Hematopoietic multipotent progenitor cell treated with erythropoietin and hydrocortisone succinate and interleukin-3 and kit ligand, for 4 days (in vitro differentiated cells): Measurements from ENCODE around the gene RTN1.
"Not testable (repeated sequence)": the region's sequence is repeated elsewhere in the genome, so short reads cannot be mapped to it uniquely, and the experiment has no call there.

ENCODE experiments used
- DNase-seq: peaks from one replicate; pipeline ENCODE4 v3.0.0-alpha.2; 2015

RTN1 gene

DNA sequence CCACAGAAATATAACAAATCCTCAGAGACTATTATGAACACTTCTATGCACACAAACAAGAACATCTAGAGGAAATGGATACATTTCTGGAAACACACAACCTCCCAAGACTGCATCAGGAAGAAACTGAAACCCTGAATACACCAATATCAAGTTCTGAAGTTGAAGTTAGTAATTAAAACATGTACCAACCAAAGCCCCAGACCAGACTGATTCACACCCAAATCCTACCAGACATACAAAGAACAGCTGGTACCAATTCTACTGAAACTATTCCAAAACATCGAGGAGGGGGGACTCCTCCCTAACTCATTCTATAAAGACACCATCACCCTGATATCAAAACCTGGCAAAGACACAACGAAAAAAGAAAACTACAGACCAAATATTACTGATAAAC, 179.3 kb downstream of the RTN1 start:
- no peak for DNase-seq

DNA sequence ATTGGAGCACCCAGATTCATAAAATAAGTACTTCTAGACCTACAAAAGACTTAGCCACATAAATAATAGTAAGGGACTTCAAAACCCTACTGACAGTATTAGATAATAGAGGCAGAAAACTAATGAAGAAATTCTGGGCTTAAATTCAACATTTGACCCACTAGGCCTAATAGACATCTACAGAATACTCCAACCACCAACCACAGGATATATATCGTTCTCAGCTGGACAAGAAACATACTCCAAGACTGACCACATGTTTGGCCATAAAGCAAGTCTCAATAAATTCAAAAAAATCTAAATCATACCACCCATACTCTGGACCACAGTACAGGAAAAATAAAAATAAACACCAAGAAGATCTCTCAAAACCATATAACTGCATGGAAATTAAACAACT, 180.2 kb downstream of the RTN1 start:
- DNase-seq, result no peak

DNA sequence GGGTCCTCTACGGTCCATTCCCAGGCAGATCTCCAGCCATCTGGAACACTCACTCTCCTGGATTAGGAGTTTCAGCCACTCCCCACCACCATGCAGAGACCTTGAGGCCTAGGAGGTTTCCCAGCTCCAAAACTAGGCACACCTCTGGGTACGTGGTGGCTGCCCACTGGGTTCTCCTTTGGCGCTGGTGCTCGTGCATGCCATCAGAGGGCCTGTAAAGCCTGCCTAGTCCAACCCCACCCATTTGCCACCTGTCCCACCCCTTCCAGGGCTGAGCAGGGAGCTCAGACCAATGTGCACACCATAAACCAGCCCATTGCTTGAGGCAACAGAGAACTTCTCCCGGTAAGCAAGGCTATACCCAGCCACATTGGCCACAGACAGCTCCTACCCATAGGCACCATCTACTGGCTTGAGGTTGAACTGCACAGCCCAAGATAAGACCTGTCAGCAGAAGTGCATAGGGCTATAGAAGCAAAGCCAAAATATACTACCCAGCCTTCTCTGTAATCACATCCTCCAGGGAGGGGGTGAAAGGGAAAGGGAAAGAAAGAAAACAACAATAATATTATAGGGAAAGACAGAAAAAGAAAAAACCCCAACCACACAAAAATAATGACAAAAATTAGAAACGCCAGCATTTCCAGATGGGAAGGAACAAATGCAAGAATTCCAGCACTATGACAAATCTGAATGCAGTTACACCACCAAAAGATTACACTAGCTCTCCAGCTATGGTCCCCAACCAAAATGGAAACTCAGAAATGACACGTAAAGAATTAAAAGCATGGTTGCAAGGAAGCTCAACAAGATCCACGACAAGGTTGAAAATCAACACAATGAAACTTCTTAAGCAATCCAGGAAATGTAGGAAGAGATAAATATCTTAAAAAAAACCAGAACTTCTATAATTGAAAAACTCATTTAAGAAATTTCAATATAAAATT, 182.1 kb downstream of the RTN1 start:
- DNase-seq, result peak; percentile 86

DNA sequence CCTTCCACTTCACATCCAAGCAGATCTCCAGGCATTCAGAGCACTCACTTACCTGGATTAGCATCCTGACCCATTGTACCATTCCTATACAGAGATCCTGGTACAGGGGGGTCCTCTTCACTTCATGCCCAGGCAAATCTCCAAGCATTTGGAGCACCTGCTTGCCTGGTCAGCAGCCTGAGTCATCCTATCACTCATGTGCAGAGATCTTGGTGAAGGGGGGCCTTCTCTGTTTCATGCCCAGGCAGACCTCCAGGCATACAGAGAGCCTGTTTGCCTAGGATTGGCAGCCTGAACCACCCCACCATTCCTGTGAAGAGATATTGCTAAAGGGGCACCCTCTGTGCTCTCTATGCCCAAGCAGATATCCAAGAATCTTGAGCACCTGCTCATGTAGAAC, 182.9 kb downstream of the RTN1 start:
- no peak for DNase-seq

DNA sequence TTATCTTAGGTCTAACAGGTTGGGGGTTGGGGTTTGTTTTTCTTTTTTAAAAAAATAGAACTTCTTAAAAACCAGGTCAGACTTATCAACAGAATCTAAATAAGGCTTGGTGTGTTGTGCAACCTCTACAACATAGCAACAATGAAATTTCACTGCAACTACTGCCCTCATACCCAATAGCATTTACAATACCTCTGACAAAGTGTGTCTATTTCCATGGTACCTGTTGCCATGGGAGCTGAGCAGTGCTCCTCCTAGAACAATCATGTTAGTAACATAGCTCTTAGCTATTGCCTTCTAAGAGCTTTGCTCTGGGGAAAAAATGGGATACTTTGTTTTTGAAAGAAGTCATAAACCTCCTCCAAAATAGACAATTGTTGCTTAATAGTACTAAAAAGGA, 190.7 kb downstream of the RTN1 start:
- DNase-seq, result peak; percentile 38

DNA sequence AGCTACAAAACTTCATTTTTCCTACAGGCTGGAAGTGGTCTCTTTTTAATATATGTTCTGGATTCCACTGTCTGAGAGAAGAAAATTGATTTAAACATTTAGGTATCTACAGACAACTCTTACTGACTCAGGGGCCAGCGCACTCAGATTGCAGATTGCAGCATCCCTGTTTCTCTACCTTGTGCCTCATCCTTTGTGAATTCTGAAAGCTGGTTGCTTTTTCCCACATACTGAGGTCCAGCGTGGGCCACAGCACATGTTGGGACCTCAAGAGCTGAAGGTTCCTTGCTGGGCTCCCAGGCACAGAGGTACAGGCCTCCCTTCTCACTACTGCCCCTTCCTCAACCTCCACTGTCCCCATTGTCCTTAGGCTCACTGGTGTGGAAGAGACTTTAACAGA, 192.2 kb downstream of the RTN1 start:
- DNase-seq, result no peak

DNA sequence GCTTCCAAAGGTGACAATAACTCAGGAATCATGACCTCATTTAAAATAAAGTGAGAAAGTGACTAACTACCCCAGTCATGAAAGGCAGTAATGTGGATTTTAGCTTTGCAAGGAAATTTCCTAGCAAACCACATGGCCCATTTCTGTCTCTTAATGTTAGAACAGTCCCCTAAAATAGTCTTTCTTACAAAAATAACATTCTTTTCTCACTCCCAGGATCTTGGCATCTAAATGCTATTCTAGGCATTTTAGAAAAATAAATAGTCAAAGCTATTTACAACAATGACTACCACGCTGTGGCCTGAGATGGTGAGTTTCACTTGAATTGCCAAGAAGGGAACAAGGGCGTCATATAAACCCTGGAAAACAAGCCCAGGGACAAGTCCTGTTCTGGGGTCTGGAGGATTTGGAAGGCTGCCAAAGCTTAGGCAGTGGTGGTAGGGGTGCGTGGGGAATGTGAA, 192.8 kb downstream of the RTN1 start:
- DNase-seq, result no peak

DNA sequence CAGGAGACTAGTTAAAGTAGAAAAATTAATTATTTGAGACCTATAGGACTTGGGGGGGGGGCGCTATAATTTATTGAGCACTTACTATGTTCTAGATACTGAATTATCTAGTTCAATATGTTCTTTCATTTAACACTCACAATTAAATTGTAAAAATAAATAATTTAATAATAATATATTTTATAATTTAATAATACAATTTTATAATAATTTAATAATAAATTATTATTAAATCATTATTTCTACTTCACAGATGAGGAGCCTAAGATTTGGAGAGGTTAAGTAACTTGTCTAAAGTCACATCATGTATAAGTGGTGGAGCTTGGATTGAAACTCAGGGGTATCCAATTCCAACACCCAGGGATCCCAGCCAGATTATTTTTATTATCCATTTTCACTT, 195.2 kb downstream of the RTN1 start:
- no peak for DNase-seq

DNA sequence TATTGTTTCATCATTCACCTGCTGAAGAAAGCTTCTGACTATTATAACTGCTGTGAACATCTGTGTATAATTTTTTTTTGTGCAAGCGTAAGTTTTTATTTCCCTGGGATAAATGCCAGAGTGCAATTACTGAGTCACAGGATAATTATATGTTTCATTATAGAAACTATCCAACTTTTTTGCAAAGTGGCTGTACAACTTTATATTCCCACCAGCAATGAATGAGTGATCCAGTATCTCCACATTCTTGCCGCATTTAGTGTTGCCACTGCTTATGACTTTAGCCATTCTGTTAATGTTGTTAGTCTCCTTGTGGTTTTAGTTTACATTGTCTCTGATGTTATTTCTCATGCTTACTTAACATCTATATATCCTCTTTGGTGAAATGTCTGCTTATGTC, 205.8 kb downstream of the RTN1 start:
- DNase-seq, result no peak

DNA sequence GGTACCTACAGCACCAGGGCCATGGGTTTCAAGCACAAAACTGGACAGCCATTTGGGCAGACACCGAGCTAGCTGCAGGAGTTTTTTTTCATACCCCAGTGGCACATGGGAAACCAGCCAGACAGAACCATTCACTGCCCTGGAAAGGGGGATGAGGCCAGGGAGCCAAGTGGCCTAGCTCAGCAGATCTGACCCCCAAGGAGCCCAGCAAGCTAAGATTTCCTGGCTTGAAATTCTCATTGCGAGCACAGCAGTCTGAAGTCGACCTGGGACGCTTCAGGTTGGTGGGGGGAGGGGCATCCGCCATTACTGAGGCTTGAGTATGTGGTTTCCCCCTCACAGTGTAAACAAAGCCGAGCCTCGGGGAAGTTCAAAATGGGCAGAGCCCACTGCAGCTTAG, 212.8 kb downstream of the RTN1 start:
- no peak for DNase-seq

DNA sequence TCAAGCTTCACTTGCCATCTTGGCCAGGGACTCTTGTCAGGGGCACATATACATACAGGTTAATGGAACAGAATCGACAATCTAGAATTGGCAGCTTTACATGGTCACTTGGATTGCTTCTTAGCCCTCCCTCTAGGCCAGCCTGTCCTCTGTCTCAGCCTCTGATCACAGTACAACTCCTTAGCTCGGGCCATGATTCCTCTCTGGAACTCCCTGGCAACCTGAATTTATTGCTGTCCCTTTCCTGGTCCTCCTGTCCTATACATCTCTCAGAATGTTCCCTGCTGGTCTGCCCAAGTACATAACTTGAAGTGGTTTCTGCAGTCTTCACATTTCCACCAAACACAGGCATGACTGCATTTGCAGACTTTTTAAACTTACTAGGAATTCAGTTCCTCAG, 214.1 kb downstream of the RTN1 start:
- DNase-seq, result no peak

DNA sequence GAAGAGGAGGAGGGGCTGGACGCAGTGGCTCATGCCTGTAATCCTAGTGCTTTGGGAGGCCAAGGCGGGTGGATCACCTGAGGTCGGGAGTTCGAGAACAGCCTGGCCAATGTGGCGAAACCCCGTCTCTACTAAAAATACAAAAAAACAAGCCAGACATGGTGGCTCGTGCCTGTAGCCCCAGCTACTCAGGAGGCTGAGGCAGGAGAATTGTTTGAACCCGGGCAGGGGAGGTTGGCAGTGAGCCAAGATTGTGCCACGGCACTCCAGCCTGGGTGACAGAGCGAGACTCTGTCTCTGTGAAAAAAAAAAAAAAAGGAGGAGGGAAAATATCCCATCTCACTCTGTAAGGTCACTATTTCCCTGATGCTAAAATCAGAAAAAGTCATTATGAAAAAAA, 216.4 kb downstream of the RTN1 start:
- not testable (repeated sequence) for DNase-seq

DNA sequence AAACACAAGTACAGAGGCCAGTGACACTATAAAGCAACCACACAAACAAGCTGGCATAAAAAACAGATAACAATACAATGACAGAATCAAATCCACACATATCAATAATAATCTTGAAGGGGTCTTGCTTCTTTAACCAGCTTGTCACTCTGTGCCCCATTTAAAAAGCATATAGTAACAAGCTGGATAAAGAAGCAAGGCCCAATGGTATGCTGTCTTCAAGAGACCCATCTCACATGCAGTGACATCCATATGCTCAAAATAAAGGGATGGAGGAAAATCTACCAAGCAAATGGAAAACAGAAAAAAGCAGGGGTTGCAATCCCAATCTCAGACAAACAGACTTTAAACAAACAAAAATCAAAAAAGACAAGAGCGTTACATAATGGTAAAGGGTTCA, 223.7 kb downstream of the RTN1 start:
- not testable (repeated sequence) for DNase-seq

DNA sequence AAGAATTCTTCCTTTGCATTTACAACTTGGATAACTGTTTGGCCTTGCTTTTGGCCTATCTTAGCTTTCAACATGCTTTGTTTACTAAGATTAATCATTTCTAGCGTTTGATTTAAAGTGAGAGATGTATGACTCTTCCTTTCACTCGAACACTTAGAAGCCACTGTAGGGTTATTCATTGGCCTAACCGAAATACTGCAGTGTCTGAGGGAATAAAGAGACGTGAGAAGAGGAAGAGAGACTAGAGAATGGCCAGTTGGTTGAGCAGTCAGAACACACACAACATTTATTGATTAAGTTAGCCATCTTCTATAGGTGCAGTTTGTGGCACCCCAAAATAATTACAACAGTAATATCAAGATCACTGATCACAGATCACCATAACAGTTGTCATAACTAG, 231.7 kb downstream of the RTN1 start:
- DNase-seq, result no peak

DNA sequence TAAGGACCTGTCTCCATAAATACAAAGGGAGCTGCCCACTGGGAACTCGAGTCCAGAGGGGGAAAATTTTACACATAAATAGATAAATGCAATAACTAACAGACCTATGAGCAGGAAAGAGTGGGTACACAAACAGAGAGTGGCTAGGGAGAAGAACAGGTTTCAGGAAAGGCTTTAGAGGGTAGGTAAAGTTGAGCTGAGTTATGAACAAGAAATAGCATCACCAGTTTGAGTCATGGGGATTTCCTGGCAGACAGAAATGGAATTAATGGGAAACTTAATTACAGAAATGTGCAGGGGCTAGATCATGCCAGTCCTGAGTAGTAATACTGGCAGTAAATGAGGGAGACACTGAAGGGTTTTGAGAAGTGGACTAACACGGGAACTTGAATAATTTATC, 236.0 kb downstream of the RTN1 start:
- no peak for DNase-seq

DNA sequence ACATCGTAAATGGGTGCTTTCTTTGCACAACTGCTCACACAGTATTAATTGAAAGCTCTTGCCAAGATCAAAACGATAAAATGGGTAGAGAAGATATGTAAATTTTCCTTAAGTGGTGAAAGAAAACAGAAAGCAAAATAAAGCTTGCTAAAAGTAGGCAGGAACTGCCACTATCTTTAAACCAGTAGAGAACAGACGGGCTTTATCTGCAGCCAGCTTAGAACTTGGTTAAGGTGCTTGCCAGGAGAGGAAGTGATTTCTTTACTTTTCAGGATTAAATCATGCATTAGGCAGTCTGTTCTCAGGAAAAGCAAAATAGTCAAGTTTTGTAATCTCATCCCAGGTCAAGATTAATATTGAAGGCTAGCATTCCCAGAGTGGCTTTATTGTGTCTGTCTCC, 237.1 kb downstream of the RTN1 start:
- peak; percentile 48 for DNase-seq

DNA sequence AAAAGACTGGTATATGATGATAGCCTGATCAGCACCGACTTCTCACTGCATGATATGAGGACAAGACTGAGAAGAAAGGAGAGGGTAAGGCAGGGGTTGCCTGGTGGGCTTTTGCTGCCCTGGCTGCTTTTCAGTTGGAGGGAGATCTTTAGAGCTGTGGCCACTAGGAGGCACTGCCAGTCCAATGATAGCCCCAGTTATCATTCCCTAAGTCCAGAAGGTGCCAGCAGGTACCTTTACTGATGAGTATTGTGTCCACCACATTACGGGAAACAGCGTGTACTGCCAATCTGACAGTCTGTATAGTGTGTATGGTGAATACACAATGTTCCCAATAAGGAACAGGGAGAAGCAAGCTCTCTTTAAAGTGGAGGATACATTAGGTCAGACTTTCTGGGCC, 238.2 kb downstream of the RTN1 start:
- peak; percentile 63 for DNase-seq

DNA sequence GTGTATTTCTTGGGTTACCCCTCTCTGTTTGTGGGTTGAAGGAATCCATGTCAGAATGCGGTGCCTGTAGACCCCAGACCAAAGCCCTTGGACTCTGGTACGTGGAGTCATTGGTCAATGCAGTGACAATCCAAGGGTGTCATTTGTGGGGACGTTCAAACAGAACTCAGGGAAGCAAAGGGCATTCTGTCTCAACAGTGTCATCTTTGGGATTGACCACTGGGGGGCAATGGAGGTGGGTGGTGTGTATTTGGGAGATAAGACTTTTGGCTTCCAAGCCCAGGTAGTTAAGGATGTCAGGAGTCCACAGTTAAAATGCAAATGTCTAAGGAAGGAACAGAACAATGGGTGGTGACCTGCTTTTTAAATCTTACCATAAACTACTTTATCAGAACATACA, 239.3 kb downstream of the RTN1 start:
- peak; percentile 56 for DNase-seq

DNA sequence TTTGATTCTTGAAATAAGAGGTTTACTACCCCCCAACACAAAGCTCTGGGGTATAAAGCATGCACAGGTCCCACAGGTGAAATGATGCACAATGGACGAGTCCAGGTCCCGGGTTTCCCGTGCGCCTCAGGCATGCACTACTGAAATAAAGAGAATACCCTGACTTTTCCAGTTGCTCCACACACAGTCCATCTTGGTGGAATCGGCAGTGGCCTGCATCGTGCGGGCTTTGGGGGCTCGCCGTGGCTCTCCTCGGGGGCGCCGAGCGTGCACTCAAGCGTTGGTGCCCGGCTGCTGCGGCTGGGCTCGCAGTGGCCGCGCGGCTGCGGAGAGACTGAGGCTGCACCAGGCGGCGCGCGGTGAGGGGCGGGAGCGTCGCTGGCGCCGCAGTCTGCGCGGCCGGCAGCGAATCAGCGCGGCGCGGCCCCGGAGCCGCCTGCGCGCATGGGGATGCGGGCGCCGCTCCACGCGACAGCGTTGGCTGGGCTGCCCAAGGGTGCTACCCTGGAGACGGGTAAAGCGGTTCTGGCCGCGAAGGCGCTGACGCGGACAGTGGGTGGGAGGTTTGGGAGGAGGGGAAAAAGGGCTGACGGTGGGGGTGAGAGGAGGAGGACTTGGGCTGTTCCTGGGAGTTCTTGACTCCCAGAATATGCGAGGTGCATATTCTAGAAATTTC, 240.2 kb downstream of the RTN1 start:
- peak; percentile 41 for DNase-seq

DNA sequence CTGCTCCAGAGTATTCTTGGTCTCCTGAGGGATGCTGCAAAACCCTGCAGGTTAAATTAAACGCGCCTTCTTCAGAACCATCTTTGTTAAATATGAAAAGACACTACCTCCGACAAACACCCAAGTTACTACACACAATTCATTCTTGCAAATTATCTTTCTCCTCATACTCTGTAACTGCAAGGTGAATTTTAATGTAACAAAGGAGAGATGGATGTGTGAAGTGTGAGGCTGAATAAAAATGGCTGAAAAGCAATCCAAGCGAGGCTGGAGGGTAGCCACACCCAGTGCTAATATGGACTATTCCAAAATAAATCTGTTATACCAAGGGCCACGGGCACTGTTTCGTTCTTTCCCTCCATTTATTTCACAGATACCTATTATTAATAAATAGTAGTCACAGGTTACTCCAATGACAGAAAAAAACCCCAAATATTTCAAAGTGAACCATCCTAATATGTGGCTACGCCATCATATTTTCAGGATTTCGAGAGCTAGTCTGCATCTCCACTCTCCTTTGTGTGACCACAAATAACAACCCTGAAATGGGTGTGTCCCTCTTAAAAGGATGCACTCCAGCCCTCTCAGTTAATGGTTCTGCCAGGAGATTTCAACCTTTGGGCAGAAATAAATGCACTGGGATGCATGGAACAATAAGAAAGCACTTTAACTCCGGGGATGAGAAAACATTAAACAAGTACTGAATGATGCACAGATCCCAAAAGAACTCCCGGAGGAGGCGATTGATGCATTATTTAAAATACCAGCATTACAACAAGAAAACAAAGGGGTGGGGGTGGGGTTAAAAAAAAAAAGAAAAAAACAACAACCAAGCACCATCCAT, 240.9 kb downstream of the RTN1 start:
- DNase-seq, result no peak

DNA sequence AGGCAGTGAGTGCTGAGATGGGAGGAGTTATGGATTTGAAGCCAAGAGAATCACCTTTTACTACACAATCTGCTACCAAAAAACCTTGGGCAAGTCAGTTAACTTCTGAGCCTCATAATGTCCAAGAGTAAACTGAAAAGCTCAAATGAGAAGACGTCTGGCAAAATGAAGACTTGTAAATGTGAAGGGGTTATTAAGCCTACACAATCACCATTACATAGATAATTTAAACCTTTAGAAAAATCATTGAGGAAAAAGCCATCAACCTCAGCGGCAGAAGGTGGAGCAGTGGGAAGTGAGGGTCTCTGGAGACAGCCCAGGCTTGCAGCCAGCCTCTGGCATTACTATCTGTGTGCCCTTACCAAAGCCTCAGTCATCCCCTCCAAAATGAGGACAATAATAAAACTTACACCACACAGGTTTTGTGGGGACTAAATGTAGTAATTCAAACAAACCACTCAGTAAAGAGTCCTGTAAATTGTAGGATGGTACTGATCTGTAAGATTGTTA, 243.5 kb downstream of the RTN1 start:
- DNase-seq, result no peak

DNA sequence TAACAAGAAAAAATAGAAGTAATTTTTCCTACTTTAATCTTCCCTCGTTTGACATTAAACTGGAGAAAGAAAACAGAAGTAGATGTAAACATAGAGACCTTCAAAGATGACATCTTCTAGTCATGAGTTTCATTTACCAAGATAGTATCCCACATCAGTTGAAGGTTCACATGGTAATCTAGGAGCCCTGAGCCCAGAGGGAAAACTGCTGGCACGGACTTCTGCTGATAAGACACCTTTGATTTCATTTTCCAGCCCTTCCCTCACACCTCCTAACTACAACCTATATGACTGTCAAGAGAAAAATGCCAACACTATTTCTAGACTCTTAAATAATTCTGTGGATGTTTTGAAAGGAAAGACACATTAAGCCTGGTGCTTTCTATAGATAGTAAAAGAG, 247.9 kb downstream of the RTN1 start:
- no peak for DNase-seq

DNA sequence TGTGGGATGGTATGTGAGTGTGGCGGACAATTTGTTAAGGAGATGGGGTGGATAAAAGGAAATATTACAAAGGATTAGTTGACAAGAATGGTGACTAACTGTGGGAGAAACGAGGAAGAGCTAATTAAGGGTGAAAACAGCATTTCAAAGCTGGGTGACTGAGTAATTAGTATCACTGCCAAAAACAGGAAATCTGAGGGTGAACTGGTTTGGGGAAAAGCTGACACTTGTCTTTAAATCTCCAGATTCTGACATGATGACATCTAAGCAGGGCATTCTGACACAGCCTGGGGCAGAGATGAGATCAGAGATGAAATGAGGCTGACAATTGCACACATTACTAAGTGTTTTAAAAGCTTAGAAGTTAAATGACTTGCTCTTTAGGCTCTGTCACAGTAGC, 251.5 kb downstream of the RTN1 start:
- no peak for DNase-seq
